ENCODE measurements around the gene TMEM245.
A peak's percentile ranks its signal among the peaks of the same experiment; 100 is the strongest.
"Not testable (repeated sequence)": the region's sequence is repeated elsewhere in the genome, so short reads cannot be mapped to it uniquely, and the experiment has no call there.

The TMEM245 gene

DNA sequence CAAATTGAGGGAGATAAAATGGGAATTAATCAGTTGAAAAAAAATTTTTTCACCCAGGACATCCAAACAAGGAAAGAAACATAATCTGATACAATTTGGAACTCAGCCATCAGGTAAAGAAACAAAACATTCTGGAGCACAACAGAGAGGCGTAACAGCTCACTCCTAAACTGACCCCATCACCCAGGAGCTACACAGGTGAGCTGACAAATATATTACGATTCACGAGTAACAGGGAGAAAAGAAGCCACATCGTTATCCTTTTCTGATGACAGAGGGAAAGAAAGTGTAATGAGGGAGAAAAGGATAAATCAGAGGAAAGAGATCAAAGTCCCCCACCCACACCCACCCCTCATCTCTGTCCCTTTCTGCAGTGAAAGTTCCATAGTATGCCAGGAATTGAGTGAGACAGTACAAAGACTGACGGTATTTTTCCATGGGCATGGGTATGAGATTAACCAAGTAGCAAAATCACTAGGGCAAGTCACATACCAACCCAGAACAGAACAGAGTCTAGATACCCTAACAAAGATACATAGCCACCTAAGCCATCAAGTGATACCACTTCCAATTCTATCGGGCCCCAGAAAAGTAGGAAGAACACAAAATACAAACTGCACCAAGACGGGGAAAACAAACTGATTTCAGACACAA is 45.4 kb downstream of the TMEM245 start:
- Mint-ChIP-seq H3K27me3 (ENCODE audit: low read depth) (no peaks in the 10 kb centered on the region), H3K36me3 (ENCODE audit: low read depth) (peaks cover 25% of the 10 kb centered on the region), H3K4me3 (no peak overlapping the region), H3K4me1 (ENCODE audit: low read depth) (no peaks in the 10 kb centered on the region), H3K9me3 (no peaks in the 10 kb centered on the region), H3K27ac (no peak overlapping the region)

DNA sequence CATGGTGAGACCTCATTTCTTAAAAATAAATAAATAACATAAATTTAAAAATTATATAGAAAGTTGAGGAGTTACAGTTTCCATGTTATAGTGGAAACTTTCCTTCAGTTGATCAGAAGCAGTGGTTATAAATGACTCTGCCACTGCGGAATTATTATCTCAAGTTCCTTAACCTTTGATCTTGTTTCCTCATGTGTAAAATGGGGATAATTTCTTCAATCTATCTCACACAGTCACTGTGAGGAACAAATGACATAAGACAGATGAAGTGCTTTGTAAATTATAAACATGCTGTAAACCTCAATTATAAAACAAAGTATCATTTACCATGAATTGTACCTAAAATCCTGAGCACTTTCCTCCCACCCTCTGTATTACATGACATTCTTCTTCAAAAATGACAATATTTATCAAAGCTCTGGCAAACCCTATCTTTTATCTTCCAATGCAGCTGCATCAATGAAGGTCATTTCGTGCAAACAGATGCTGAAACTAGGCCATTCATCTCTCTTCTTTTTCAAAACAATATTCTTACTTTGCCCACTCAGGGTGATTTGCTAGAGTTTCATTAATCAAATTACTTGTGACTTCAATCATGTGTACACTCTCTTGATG is 46.8 kb downstream of the TMEM245 start:
- Mint-ChIP-seq H3K36me3 (ENCODE audit: low read depth) (peaks cover 19% of the 10 kb centered on the region), H3K27me3 (ENCODE audit: low read depth) (no peaks in the 10 kb centered on the region), H3K27ac (no peak overlapping the region), H3K4me3 (no peak overlapping the region), H3K9me3 (no peaks in the 10 kb centered on the region), H3K4me1 (ENCODE audit: low read depth) (no peaks in the 10 kb centered on the region)

DNA sequence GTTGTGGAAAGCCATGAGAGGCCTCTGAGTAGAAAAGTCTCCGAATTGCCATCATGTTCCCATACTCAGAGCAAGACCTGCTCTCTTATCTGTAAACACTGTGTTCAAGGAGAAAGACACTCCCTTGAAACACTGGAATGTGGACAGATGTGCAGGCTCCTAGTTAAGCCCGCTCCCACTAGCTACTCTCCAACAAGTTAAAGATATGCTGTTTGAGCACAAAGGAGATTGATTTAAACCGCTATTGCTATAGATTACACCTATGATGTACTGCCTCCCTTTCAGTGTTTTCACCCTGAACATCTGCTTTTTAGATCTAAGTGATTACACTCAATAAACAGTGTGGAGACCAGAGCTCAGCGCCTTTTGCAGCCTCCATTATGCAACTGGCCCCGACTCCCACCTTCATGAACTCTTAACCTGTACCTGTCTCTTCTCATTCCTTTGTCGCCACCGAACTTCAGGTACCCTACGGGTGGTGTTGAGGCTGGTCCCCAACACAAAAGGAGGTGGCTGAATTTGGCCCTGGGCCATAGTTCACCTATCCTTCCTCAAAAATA is 47.5 kb downstream of the TMEM245 start:
- no peaks in the 10 kb centered on the region for H3K27me3 Mint-ChIP-seq (ENCODE audit: low read depth)
- no peak overlapping the region for H3K4me3 Mint-ChIP-seq
- no peaks in the 10 kb centered on the region for H3K4me1 Mint-ChIP-seq (ENCODE audit: low read depth)
- H3K27ac Mint-ChIP-seq = no peak overlapping the region
- no peaks in the 10 kb centered on the region for H3K9me3 Mint-ChIP-seq
- peaks cover 16% of the 10 kb centered on the region for H3K36me3 Mint-ChIP-seq (ENCODE audit: low read depth)

DNA sequence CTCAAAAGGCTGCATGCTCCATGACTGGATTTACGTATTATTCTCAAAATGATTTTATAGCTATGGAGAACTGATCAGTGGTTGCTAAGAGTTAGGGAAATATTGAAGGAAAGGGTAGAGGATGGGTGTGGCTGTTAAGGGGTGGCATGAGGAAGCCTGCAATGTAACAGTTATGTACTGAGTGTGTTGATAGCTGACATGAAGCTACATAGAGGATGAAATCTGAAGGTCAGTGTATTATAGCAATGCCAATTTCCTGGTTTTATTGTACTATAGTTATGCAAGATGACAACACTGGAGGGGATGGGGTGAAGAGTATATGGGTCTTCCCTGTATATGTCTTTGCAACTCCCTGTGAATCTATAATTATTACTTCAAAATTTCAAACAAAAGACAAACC is 51.0 kb downstream of the TMEM245 start:
- H3K4me1 Mint-ChIP-seq (ENCODE audit: low read depth) = no peaks in the 10 kb centered on the region
- H3K27me3 Mint-ChIP-seq (ENCODE audit: low read depth) = no peaks in the 10 kb centered on the region
- no peak overlapping the region for H3K27ac Mint-ChIP-seq
- H3K36me3 Mint-ChIP-seq (ENCODE audit: low read depth) = peaks cover 7% of the 10 kb centered on the region
- H3K9me3 Mint-ChIP-seq = no peaks in the 10 kb centered on the region
- H3K4me3 Mint-ChIP-seq = no peak overlapping the region

DNA sequence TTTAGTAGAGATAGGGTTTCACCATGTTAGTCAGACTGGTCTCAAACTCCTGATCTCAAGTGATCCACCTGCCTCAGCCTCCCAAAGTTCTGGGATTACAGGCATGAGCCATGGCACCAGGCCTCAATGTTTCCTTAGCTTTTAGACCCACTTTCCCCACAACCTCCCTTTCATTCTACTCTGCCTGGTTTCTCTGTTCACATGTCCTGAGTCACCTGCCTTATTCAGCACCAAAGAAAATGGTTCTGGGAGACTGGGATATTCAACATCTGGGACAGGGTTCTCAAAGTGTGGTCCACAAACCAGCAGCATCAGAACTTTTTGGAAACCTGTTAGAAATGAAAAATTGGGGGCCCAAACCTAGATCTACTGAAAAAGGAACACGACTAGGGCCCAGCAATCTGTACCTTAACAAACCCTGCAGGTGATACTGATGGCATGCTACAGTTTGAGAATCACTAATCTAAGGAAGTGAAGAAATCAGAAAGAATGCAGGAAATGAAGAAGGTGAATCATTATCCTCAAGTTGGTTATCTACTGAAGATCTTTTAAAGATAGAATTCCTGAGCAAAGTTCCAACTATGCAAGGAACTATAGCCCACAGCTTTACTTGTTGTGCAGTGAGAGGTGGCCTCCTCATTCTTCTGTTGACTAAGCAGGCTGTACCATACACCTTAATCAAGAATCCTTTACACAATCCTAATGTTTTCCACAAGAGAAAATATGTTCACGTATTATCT is 54.6 kb downstream of the TMEM245 start:
- Mint-ChIP-seq H3K4me1 (ENCODE audit: low read depth) (no peaks in the 10 kb centered on the region), H3K27me3 (ENCODE audit: low read depth) (no peaks in the 10 kb centered on the region), H3K4me3 (no peak overlapping the region), H3K9me3 (no peaks in the 10 kb centered on the region), H3K36me3 (ENCODE audit: low read depth) (peaks cover 10% of the 10 kb centered on the region), H3K27ac (no peak overlapping the region)

DNA sequence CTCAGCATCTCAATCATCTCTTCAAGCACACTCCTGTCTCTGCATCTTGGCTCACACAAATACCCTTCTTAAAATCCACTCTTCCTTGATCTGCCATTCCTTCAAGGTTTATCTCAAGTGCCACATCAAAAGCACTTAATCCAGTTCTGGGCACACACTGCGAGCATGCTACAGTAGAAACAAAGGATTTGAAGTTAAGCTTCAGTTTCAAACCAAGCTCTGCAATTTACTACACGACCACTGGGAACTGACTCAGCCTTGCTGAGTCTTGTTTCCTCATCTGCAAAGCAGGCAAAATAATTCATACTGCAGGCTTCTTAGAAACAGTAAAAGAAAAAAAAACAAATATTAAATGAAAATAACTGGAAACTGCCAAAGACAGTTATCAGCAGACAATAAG is 56.0 kb downstream of the TMEM245 start:
- Mint-ChIP-seq H3K9me3 (no peaks in the 10 kb centered on the region), H3K4me3 (no peak overlapping the region), H3K36me3 (ENCODE audit: low read depth) (peaks cover 17% of the 10 kb centered on the region), H3K27me3 (ENCODE audit: low read depth) (no peaks in the 10 kb centered on the region), H3K4me1 (ENCODE audit: low read depth) (no peaks in the 10 kb centered on the region), H3K27ac (peak overlapping the region; percentile 2)

DNA sequence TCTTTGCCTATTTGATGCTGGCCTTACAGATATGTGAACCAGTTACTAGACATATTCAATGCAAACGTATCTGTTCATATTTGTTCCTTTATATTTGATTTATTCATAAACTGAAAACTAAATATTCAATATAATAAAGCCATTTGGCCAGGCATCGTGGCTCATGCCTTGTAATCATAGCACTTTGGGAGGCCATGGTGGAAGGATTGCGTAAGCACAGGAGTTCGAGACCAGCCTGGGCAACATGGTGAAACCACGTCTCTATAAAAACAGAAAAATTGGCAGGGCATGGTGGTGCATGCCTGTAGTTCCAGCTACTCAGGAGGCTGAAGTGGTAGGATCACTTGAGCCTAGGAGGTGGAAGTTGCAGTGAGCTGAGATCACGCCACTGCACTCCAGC is 57.2 kb downstream of the TMEM245 start:
- Mint-ChIP-seq H3K9me3 (no peaks in the 10 kb centered on the region), H3K27ac (no peak overlapping the region), H3K27me3 (ENCODE audit: low read depth) (no peaks in the 10 kb centered on the region), H3K4me1 (ENCODE audit: low read depth) (no peaks in the 10 kb centered on the region), H3K36me3 (ENCODE audit: low read depth) (peaks cover 20% of the 10 kb centered on the region), H3K4me3 (no peak overlapping the region)

DNA sequence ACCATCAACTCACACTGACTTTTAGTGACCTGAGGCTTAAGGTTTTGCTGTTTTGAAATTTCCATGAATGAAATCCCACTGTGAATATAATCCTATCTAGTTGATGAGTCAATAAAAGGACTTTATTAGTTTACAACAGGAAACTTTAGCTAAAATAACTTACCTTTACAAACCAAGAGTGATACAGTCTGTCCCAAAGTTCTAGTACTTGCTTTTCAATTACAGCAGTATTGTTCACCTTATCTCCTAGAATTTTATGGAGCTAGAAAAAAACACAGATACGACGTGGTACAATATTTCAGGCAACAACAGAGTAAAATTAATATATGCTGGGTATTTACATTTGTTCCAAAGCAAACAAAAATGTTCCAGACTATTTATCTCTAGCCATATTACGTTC is 59.6 kb downstream of the TMEM245 start:
- H3K27ac Mint-ChIP-seq = no peak overlapping the region
- no peaks in the 10 kb centered on the region for H3K9me3 Mint-ChIP-seq
- H3K27me3 Mint-ChIP-seq (ENCODE audit: low read depth) = no peaks in the 10 kb centered on the region
- H3K4me3 Mint-ChIP-seq = no peak overlapping the region
- H3K4me1 Mint-ChIP-seq (ENCODE audit: low read depth) = no peaks in the 10 kb centered on the region
- peaks cover 31% of the 10 kb centered on the region for H3K36me3 Mint-ChIP-seq (ENCODE audit: low read depth)

DNA sequence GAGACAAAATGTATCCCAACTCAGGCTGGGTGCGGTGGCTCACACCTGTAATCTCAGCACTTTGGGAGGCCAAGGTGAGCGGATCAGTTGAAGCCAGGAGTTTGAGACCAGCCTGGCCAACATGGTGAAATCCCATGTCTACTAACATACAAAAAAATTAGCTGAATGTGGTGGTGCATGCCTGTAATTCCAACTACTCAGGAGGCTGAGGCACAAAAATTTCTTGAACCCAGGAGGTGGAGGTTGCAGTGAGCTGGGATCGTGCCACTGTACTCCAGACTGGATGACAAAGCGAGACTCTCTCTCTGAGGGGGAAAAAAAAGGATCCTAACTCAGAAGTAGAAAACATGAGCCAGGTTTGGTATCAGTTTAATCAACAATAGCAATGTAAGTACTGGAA is 66.6 kb downstream of the TMEM245 start:
- H3K9me3 Mint-ChIP-seq; H3K27me3 Mint-ChIP-seq (ENCODE audit: low read depth); H3K27ac Mint-ChIP-seq; H3K4me3 Mint-ChIP-seq; H3K4me1 Mint-ChIP-seq (ENCODE audit: low read depth): not testable (repeated sequence)
- peaks cover 56% of the 10 kb centered on the region for H3K36me3 Mint-ChIP-seq (ENCODE audit: low read depth)

DNA sequence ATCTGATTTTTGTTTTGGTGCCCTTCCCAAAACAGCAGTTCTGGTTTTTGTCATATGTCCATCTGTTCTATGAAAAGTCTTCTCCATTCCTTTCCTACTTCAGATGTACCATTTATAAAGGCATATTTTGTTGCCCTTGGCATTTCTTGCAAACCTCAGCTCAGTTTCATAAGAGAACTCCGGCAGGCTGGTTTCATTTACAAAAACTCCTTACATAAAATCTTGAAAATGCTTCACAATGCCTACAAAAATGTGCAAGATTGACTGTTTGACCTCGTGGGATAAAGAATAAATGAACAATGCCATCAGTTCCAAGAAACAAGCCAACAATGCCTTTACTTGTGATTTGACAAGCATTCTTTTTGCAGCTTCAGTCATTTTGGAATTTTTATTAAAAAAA is 67.3 kb downstream of the TMEM245 start:
- no peak overlapping the region for H3K27ac Mint-ChIP-seq
- peaks cover 2% of the 10 kb centered on the region for H3K4me1 Mint-ChIP-seq (ENCODE audit: low read depth)
- H3K4me3 Mint-ChIP-seq = no peak overlapping the region
- no peaks in the 10 kb centered on the region for H3K9me3 Mint-ChIP-seq
- peaks cover 60% of the 10 kb centered on the region for H3K36me3 Mint-ChIP-seq (ENCODE audit: low read depth)
- no peaks in the 10 kb centered on the region for H3K27me3 Mint-ChIP-seq (ENCODE audit: low read depth)

DNA sequence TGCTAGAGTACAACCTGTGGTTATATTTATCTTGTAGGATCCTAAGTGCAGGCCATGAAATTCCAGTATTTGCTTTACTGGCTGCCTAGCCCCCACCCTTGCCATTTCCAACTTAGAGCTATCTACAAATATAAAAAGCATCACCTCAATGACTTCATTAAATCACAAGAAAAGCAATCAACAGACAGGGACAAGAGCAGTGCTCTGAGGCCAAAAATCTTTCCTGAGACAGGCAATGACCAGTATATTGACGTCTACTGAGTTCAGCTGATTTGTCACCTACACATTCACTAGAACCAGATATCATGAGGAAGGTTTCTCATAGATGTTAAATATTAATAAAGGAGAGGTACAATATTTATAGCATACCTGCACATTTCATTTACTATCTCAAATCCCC is 68.0 kb downstream of the TMEM245 start:
- Mint-ChIP-seq H3K4me3 (no peak overlapping the region), H3K27ac (no peak overlapping the region), H3K27me3 (ENCODE audit: low read depth) (no peaks in the 10 kb centered on the region), H3K4me1 (ENCODE audit: low read depth) (peaks cover 4% of the 10 kb centered on the region), H3K36me3 (ENCODE audit: low read depth) (peaks cover 59% of the 10 kb centered on the region), H3K9me3 (no peaks in the 10 kb centered on the region)

DNA sequence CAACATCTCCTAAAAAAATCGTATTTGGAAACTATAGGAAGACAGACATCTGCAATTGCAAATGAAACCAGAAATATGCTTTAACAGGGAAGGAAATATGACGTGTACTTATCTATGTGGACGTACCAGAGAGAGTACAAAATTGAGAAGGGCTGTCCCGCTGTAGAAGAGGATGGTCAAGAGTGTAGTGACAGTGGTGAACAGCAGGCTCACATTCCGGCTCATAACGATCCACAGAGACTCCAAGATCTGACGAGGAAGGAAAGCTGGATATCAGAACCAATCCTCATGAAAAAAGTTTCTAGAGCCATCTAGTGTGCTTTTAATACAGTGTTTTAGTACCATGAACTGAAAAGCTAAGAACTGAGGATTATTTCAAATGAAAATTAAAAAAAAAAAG is 69.3 kb downstream of the TMEM245 start:
- no peak overlapping the region for H3K4me3 Mint-ChIP-seq
- H3K27me3 Mint-ChIP-seq (ENCODE audit: low read depth) = no peaks in the 10 kb centered on the region
- H3K27ac Mint-ChIP-seq = no peak overlapping the region
- peaks cover 60% of the 10 kb centered on the region for H3K36me3 Mint-ChIP-seq (ENCODE audit: low read depth)
- H3K4me1 Mint-ChIP-seq (ENCODE audit: low read depth) = peaks cover 4% of the 10 kb centered on the region
- no peaks in the 10 kb centered on the region for H3K9me3 Mint-ChIP-seq

DNA sequence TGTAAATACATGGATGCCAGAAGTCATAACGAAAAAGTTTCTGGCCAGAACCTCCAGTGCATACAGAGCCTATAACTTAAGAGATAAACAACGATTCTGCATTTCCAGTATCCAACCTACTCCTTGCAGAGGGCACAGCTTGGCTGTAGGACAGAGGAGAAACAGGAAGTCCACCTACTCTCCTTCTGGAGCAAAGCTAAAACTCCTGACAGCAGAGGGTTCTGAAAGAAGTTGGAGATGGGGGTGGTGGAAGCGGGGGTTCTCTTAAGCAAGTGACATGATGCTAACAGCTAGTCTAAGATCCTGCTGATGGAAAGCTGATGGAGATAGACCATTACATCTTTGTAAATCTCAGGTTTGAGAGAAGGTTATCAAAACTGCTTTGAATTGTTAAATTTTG is 70.9 kb downstream of the TMEM245 start:
- no peak overlapping the region for H3K4me3 Mint-ChIP-seq
- no peaks in the 10 kb centered on the region for H3K27me3 Mint-ChIP-seq (ENCODE audit: low read depth)
- peaks cover 3% of the 10 kb centered on the region for H3K4me1 Mint-ChIP-seq (ENCODE audit: low read depth)
- H3K9me3 Mint-ChIP-seq = no peaks in the 10 kb centered on the region
- H3K27ac Mint-ChIP-seq = no peak overlapping the region
- peaks cover 57% of the 10 kb centered on the region for H3K36me3 Mint-ChIP-seq (ENCODE audit: low read depth)

DNA sequence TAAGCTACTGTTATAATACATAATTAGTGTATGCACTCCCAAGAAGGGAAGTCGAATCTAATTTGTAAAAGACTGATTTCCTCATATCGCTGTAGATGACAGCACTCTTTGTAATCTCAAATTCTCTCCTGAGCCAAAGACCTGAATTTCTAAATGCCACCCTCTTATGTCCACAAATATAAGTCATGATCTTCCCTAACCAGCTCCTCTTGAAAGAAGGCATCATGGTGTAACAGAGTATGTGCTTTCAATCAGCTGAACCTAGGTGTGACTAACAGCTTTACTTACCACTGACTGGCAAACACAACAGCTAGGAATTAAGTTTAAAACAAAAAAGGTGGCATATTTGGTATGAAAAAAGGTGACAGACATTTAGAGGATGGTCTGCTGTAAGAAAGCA is 72.5 kb downstream of the TMEM245 start:
- Mint-ChIP-seq H3K4me1 (ENCODE audit: low read depth) (peaks cover 3% of the 10 kb centered on the region), H3K4me3 (no peak overlapping the region), H3K27me3 (ENCODE audit: low read depth) (no peaks in the 10 kb centered on the region), H3K27ac (no peak overlapping the region), H3K36me3 (ENCODE audit: low read depth) (peaks cover 56% of the 10 kb centered on the region), H3K9me3 (no peaks in the 10 kb centered on the region)

DNA sequence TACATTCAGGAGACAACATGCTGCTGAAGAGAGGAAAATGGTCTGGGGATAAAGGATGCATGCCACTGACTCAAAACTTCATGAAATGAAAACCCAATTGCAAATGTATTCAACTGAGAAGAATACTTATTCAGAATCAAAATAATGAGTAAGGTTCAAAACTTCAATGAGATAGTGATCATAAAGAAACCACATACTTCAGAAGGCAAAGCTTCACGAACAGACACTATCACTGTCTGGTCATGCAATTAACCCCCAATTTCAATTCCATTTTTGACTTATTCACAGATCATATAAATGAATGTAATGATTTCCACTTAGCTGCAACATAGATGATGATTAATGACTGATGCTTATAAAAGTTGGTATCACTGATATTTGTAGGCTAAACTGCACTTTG is 73.4 kb downstream of the TMEM245 start:
- Mint-ChIP-seq H3K4me1 (ENCODE audit: low read depth) (peaks cover 3% of the 10 kb centered on the region), H3K4me3 (no peak overlapping the region), H3K9me3 (no peaks in the 10 kb centered on the region), H3K27me3 (ENCODE audit: low read depth) (no peaks in the 10 kb centered on the region), H3K36me3 (ENCODE audit: low read depth) (peaks cover 51% of the 10 kb centered on the region), H3K27ac (no peak overlapping the region)
